Right lobe of liver (tissue), 6 donors: ENCODE measurements around the gene CANT1. TPM values are rescaled to one million over a fixed set of nuclear protein-coding genes. Genes with fewer than 3 reads are reported as not detected.

ENCODE experiments used
- ATAC-seq, 4 donors: fragments of 200-7000 bp; cut with Tn5 transposase; one replicate each; pipeline ENCODE4 v1.9.1; 2020; ENCODE audit warnings: mild to moderate bottlenecking in 4 of 4, moderate library complexity in 4 of 4
- DNase-seq, 3 donors: peaks; one replicate each; pipeline ENCODE4 v3.0.0-alpha.2; 2020
- H3K27ac ChIP-seq, 3 donors: fragments of 200-600 bp; one replicate each; pipeline ENCODE4 v1.8.0; 2022
- H3K27me3 ChIP-seq, 2 donors: fragments of 200-600 bp; one replicate each; pipeline ENCODE4 v1.8.0; 2022
- H3K36me3 ChIP-seq, 4 donors: fragments of 200-600 bp; sonication (generic) in 1 of 4; one replicate each; pipeline versions ENCODE4 v1.5.1 to v1.8.0; 2017 to 2022; ENCODE audit warnings: control low read depth in 1 of 4
- H3K4me1 ChIP-seq, 4 donors: fragments of 200-600 bp; sonication (generic) in 1 of 4; one replicate each; pipeline versions ENCODE4 v1.5.1 to v1.8.0; 2017 to 2022; ENCODE audit warnings: control low read depth in 1 of 4
- H3K4me3 ChIP-seq, 3 donors: fragments of 200-600 bp; one replicate each; pipeline ENCODE4 v1.8.0; 2022
- H3K9me3 ChIP-seq, 4 donors: fragments of 200-600 bp; sonication (generic) in 1 of 4; one replicate each; pipeline versions ENCODE4 v1.5.1 to v1.8.0; 2017 to 2022; ENCODE audit warnings: control low read depth in 1 of 4
- POLR2A ChIP-seq: fragments of 450-650 bp; IDR thresholded peaks from one replicate; pipeline ENCODE4 v1.6.1; 2017; ENCODE audit warnings: antibody characterized with exemption, mild to moderate bottlenecking
- WGBS: methylation state at CpG from one replicate; pipeline ENCODE4 v1.1.6; 2018; ENCODE audit warnings: low coverage, low lambda C conversion rate; ENCODE audit not compliant: insufficient coverage; ENCODE audit errors: missing lambda C conversion rate; 5-methylcytosine and 5-hydroxymethylcytosine counted together
- intact Hi-C, 2 donors: fragments of 100-400 bp; cut with DNase I; formaldehyde crosslinking; loops; one replicate each; pipeline versions ENCODE4 v1.11.2 to v1.14.1; 2022
- total RNA-seq, 6 experiments: library from RNA; depleted of rRNA in 2 of 6; stranded (reverse); fragments of >200 nt in 2 of 6; fragmentation: NEBNext Ultra II Directional in 3 of 6; extraction: Animal tissue kit (Norgen Biotek cat#: 25700) in 3 of 6; gene quantifications; one replicate each; pipeline versions ENCODE4 v1.1.0 to v1.2.4, GENCODE V29; 2016 to 2023
- TF ChIP-seq, protein P1 (sequence below), 4 donors: fragments of 200-600 bp in 3 of 4; fragments of 450-650 bp in 1 of 4; IDR thresholded peaks; one replicate each; pipeline versions ENCODE4 v1.5.1 to v1.8.0; 2016 to 2022; ENCODE audit warnings: antibody characterized with exemption in 4 of 4, mild to moderate bottlenecking in 2 of 4
- donor health status: DM: no; HTN: yes; CAD: no.
- donor health status: DM: no; HTN: no; CAD: no.
- donor health status: DM: no; HTN: no; CAD: no.
- donor health status: DM: no; HTN: yes; CAD: no.
- donor health status: DM: no; HTN: yes; CAD: no.

The CANT1 gene
- total RNA-seq, 6 experiments from 2014 or later: 15.6 to 26.3 (median 18.7) TPM

DNA sequence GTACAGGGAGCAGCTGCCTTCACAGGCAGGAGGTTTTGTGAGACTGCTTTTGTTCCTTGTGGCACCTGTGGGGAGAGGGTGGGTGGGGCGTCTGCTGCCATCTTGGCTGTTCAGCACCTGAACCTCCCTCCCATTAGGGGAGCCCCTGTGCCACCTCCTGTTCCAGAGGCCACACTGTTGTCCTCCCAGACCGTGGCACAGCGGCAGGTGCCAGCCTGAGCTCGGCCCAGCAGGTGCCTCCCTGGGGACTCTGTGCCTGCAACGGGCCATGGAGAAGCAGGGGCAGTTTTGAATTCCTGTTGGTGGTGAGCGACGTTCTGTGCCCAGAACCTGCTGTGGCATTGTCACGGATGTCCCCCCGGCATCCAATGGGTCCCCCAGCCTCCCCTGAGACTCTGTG lies 39.7 kb downstream of the CANT1 start:
- H3K27me3 ChIP-seq: no peaks in the 10 kb centered on the region

DNA sequence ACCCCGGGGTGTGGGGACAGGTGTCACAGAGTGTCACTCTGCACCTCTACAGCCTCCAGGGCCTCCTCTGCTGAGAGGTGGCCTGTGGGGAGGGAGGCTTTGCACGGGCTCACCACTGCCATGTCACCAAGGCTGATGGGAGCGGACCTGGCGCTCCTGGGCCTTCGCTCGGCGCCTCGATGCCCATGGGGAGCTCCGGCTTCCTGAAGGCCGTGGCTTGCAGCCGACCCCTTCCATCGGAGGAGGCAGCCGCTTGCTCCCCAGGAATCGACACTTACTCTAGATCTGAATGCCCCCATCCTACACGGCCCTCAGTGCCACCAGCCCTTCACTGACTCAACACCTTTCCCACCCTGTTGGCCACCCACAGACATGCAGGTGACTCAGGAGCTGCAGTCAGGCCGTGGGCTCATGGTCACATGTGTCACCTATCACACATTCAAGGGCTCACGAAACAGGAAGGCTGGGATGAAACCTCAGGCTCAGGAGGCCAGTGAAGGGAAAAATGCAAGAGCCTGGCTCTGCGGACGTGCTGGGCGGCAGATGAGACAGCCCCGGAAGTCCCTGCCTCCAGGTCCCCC lies 41.7 kb downstream of the CANT1 start:
- H3K27ac ChIP-seq: no peak overlapping the region
- H3K9me3 ChIP-seq: no peaks in the 10 kb centered on the region
- H3K36me3 ChIP-seq: no peaks in the 10 kb centered on the region
- WGBS: 90% methylated on average over 5 of the region's 21 CpGs
- TF ChIP-seq, protein P1, sequence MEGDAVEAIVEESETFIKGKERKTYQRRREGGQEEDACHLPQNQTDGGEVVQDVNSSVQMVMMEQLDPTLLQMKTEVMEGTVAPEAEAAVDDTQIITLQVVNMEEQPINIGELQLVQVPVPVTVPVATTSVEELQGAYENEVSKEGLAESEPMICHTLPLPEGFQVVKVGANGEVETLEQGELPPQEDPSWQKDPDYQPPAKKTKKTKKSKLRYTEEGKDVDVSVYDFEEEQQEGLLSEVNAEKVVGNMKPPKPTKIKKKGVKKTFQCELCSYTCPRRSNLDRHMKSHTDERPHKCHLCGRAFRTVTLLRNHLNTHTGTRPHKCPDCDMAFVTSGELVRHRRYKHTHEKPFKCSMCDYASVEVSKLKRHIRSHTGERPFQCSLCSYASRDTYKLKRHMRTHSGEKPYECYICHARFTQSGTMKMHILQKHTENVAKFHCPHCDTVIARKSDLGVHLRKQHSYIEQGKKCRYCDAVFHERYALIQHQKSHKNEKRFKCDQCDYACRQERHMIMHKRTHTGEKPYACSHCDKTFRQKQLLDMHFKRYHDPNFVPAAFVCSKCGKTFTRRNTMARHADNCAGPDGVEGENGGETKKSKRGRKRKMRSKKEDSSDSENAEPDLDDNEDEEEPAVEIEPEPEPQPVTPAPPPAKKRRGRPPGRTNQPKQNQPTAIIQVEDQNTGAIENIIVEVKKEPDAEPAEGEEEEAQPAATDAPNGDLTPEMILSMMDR (IDR thresholded peaks at IDR 0.05): no peak
- no peak for TF ChIP-seq POLR2A
- no peak for DNase-seq
- intact Hi-C loops: no loop called here
- no peak for ATAC-seq
- H3K27me3 ChIP-seq: no peaks in the 10 kb centered on the region
- H3K4me3 ChIP-seq: no peak overlapping the region
- peaks cover 0 to 5% (median 0%) of the 10 kb centered on the region in 4 donors for H3K4me1 ChIP-seq

More for the DNA sequence above, 39.7 kb downstream of the CANT1 start:
- H3K4me1 ChIP-seq: peaks cover 0 to 5% (median 0%) of the 10 kb centered on the region in 4 donors
- H3K36me3 ChIP-seq: no peaks in the 10 kb centered on the region
- DNase-seq: no peak
- no peak for ATAC-seq
- no peak for TF ChIP-seq POLR2A
- TF ChIP-seq, protein P1 (IDR thresholded peaks at IDR 0.05): no peak
- no peak overlapping the region for H3K27ac ChIP-seq
- H3K4me3 ChIP-seq: no peak overlapping the region
- H3K9me3 ChIP-seq: no peaks in the 10 kb centered on the region
- intact Hi-C loops: loop anchor here (5.0 kb wide), 1 partner anchor 103 kb away; no protein-coding TSS in a partner anchor
- WGBS: no CpG with 5 or more reads among the region's 9 CpGs

DNA sequence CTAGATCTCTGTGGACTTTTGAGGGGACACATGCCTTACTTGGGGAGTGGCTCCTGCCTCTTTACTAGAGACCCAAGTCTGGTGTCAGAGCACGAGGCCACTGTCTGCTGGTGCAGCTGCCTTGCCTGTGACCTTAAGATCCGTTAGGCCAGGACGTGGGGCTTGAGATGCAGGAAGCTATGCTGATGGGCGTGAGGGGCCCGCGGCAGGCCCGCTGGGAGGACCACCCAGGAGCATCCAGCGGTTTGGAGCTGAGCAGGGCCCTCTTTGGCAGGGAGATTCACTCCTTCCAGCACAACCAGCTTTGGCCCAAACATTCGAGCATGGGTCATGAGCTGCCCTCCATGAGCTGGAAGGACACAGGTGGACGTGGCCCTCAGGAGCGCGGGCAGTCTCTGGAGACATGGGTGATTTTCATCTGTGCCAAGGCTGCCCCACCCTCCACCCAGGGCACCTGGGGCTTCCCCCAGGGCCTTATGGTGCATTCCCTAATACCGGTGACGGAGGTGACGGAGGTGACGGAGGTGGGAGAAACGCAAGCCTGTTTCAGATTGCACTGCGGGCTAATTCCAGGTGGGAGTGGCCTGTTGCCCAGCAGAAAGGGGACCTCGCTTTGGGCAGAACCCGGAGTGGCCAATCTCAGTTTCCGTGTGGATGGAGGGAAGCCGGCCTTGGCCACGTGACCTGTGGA lies 42.5 kb downstream of the CANT1 start:
- Histone ChIP-seq H3K36me3 (no peaks in the 10 kb centered on the region), H3K9me3 (no peaks in the 10 kb centered on the region), H3K4me3 (no peak overlapping the region), H3K27ac (no peak overlapping the region), H3K4me1 (peaks cover 0 to 10% (median 0%) of the 10 kb centered on the region in 4 donors), H3K27me3 (no peaks in the 10 kb centered on the region)
- no peak for ATAC-seq
- 77% methylated on average over 7 of the region's 23 CpGs for WGBS
- no peak for DNase-seq
- intact Hi-C loops: no loop called here
- TF ChIP-seq, protein P1 (IDR thresholded peaks at IDR 0.05): no peak
- no peak for TF ChIP-seq POLR2A

DNA sequence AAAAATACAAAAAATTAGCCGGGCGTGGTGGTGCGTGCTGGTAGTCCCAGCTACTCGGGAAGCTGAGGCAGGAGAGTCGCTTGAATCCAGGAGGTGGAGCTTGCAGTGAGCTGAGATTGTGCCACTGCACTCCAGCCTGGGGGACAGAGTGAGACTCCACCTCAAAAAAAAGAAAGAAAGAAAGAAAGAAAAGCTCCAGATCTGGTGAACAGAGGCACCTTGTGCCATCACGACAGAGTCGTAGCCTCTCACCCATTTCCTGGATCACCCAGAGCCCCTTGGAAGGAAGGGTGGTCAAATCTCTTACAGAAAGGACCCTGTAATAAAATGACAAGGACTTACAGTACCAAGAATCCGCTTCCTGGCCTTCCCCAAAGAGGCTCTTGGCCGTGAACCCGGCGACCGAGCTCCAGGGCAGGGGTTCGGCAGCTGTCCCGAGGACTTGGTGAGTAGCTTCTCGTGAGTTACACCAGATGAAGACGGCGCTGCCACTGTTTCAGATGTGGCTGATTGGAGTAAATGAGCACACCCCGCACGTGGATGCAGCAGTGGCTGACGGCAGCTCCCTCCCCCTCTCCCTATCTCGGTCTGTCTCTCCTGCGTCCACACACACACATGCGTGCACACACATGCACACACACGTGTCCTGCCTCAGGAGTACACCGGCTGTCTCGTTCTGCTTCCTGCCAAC lies 43.3 kb downstream of the CANT1 start:
- 84% methylated on average over 8 of the region's 26 CpGs for WGBS
- Histone ChIP-seq H3K36me3 (no peaks in the 10 kb centered on the region), H3K4me3 (no peak overlapping the region), H3K27ac (no peak overlapping the region), H3K9me3 (no peaks in the 10 kb centered on the region), H3K27me3 (no peaks in the 10 kb centered on the region), H3K4me1 (peaks cover 0 to 10% (median 0%) of the 10 kb centered on the region in 4 donors)
- ATAC-seq (no peak), DNase-seq (no peak)
- no peak for TF ChIP-seq POLR2A
- TF ChIP-seq, protein P1 (IDR thresholded peaks at IDR 0.05): no peak
- intact Hi-C loops: no loop called here
